HEK293T (cell line): ENCODE results near the gene NSF.
"Not testable (repeated sequence)": the region's sequence is repeated elsewhere in the genome, so short reads cannot be mapped to it uniquely, and the experiment has no call there.

Experiments
- CTCF ChIA-PET: fragments of 350-600 bp; formaldehyde crosslinking; extraction: SDS; loops from one replicate; lab custom pipeline; 2021; ENCODE audit warnings: antibody characterized with exemption, inconsistent platforms; lab: Yijun Ruan, JAX
- POLR2A ChIA-PET: fragments of 350-600 bp; formaldehyde crosslinking; extraction: SDS; loops from one replicate; lab custom pipeline; 2020; ENCODE audit warnings: antibody characterized with exemption, inconsistent platforms; lab: Yijun Ruan, JAX
- DNase-seq: peaks from one replicate; pipeline ENCODE4 v3.0.0; 2012; ENCODE audit warnings: mixed read lengths; ENCODE audit errors: extremely low spot score
- ARNT ChIP-seq: fragments of 450-650 bp; IDR thresholded peaks from 2 replicates; pipeline ENCODE4 v1.6.1; 2017; ENCODE audit warnings: mild to moderate bottlenecking
- BHLHE40 ChIP-seq: fragments of 450-650 bp; IDR thresholded peaks from 2 replicates; pipeline ENCODE4 v1.6.1; 2016; ENCODE audit warnings: mild to moderate bottlenecking, moderate library complexity, borderline replicate concordance
- CTBP1 ChIP-seq: fragments of 450-650 bp; IDR thresholded peaks from 2 replicates; pipeline ENCODE4 v1.6.1; 2016; ENCODE audit warnings: borderline replicate concordance
- ELF4 ChIP-seq: fragments of 450-650 bp; IDR thresholded peaks from 2 replicates; pipeline ENCODE4 v1.6.1; 2017; ENCODE audit warnings: antibody characterized with exemption
- FOXA1 ChIP-seq: fragments of 450-650 bp; IDR thresholded peaks from 2 replicates; pipeline ENCODE4 v1.6.1; 2016; ENCODE audit warnings: mild to moderate bottlenecking
- FOXK2 ChIP-seq: fragments of 450-650 bp; IDR thresholded peaks from 2 replicates; pipeline ENCODE4 v1.6.1; 2016; ENCODE audit warnings: mild to moderate bottlenecking
- FOXM1 ChIP-seq: fragments of 450-650 bp; IDR thresholded peaks from 2 replicates; pipeline ENCODE4 v1.6.1; 2017; ENCODE audit warnings: mild to moderate bottlenecking, borderline replicate concordance
- HDGF ChIP-seq: fragments of 450-650 bp; IDR thresholded peaks from 2 replicates; pipeline ENCODE4 v1.6.1; 2017; ENCODE audit warnings: antibody characterized with exemption, borderline replicate concordance
- L3MBTL2 ChIP-seq: fragments of 450-650 bp; conservative IDR thresholded peaks from 2 replicates; pipeline ENCODE4 v1.6.1; 2016; ENCODE audit warnings: mild to moderate bottlenecking
- LEF1 ChIP-seq: fragments of 450-650 bp; IDR thresholded peaks from 2 replicates; pipeline ENCODE4 v1.6.1; 2017; ENCODE audit warnings: mild to moderate bottlenecking, borderline replicate concordance
- NFRKB ChIP-seq: fragments of 450-650 bp; IDR thresholded peaks from 2 replicates; pipeline ENCODE4 v1.6.1; 2016; ENCODE audit warnings: mild to moderate bottlenecking, moderate library complexity
- SP1 ChIP-seq: fragments of 450-650 bp; IDR thresholded peaks from 2 replicates; pipeline ENCODE4 v1.6.1; 2017
- SUZ12 ChIP-seq: fragments of 450-650 bp; IDR thresholded peaks from 2 replicates; pipeline ENCODE4 v1.6.1; 2016; ENCODE audit warnings: mild to moderate bottlenecking
- TARDBP ChIP-seq: fragments of 450-650 bp; IDR thresholded peaks from 2 replicates; pipeline ENCODE4 v1.6.1; 2016
- ZNF384 ChIP-seq: fragments of 450-650 bp; IDR thresholded peaks from 2 replicates; pipeline ENCODE4 v1.6.1; 2016
- TF ChIP-seq, protein P1 (sequence below): fragments of 450-650 bp; IDR thresholded peaks from 2 replicates; pipeline ENCODE4 v1.6.1; 2016

The NSF gene

DNA sequence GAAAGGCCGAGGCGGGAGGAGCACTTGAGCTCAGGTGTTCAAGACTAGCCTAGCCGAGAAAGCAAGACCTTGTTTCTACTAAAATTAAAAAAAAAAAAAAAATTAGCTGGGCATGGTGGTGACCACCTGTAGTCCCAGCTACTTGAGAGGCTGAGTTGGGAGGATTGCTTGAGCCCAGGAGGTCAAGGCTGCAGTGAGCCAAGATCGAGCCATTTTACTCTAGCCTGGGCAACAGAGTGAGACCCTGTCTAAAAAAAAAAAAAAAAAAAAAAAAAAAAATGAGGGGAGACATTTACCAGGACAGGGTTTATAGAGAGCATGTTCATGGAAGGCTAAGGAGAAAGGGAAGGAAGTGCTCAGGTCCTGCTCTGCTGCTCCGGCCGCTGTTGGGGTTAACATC lies 202.6 kb downstream of the NSF start:
- DNase-seq, POLR2A ChIA-PET, CTCF ChIA-PET: not testable (repeated sequence)
- 0 out of 2 replicates have a peak, but pooled peaks have one; percentile 19 for TF ChIP-seq ZNF384

DNA sequence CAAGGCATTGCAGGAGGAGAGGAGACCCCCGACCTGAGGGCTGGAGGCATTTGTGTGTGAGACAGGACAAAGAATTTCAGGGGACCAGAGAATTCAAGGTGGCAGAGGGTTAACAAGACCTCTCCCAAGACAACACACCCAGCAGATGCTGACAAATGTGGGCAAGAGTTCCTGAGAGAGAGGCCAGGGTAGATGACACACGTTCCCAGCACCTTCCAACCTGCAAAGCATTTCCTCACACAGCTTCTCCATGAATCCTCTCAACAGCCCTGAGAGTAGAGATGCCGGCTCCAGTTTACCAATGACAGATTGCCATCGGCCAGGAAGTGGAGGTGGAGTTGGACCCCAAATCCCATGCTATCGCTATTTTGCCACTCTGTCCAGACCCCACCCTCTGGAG lies 203.1 kb downstream of the NSF start:
- DNase-seq, result no peak
- TF ChIP-seq ARNT, result no peak
- no peak for TF ChIP-seq ELF4
- no peak for TF ChIP-seq TARDBP
- TF ChIP-seq CTBP1, result no peak
- ChIA-PET CTCF (no interaction called here), POLR2A (no interaction called here)

DNA sequence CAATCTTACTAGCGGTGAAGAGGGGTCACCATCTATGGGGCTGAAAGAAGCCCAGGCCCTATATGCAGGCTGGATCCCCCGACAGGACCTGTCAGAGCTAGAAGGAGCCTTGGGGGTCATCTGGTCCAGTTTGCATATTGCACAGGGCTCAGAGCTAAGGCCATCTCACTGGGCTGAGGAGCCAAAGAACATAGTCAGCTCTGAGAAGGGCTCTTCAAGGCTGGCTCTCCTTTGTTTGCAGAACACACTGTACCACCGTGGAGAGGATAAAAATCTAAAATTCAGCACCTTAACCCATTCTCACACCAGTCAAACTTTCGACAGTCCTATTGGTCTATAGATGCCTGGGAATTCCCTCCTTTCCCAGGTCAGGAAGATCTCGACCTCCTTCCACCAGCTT lies 203.8 kb downstream of the NSF start:
- ChIA-PET CTCF (no interaction called here), POLR2A (no interaction called here)
- DNase-seq, result no peak
- TF ChIP-seq L3MBTL2 (no peak), FOXA1 (no peak), NFRKB (no peak), FOXK2 (no peak), CTBP1 (no peak), ELF4 (no peak)

DNA sequence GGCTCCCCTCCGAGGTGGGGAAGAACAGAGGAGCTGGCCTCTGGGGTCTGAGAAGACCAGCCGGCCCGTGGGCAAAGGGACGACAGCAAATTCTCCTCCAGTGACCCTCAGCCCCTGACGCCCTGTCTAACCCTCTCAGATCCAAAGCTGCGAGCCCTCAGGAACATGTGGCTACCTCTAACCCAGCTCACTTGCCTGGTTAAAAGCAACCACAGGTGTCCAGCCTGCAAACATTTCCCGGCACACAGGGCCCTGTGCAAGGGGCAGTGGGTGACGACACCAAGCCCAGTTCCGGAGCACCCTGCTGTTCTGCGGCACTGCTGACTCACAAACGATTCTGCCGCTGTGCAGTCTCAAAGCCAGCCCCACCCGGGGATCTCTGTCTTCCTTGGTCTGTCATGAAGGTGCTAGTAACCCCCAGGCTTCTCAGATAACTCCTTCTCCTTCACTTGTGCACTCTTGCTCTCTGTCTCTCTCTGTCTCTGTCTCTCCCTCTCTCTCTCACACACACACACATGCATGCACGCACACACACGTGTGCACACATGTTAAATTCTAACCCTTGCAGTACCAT lies 205.0 kb downstream of the NSF start:
- ChIA-PET POLR2A (interaction anchor here (1.0 kb wide), 1 partner anchor 11 kb away, joined by 3 read pairs; no protein-coding TSS in a partner anchor), CTCF (interaction anchor here (0.6 kb wide), 1 partner anchor 47 kb away, joined by 3 read pairs; no protein-coding TSS in a partner anchor)
- TF ChIP-seq FOXK2, result no peak
- no peak for TF ChIP-seq ARNT
- no peak for TF ChIP-seq LEF1
- no peak for DNase-seq

DNA sequence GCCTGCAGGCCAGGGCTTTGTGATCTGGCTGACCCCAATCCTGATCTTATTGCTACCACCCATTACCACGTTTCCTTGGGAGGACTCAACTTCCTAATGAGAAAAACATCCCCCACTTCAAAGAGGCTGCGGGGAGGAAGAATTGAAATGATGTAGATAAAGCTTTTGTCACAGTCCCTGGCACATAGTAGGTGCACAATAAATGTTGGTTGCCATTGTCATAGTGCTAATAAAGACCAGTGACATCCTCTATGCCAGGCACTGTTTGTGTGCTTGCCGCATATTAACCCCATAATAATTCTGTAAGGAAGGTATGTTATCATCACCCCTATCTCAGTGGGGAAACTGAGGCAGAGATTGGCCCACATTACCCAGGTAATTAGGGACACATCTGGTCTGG lies 205.6 kb downstream of the NSF start:
- CTCF ChIA-PET, result interaction anchor here (0.6 kb wide), 1 partner anchor 47 kb away, joined by 3 read pairs; no protein-coding TSS in a partner anchor
- DNase-seq, result no peak
- POLR2A ChIA-PET, result no interaction called here
- TF ChIP-seq FOXA1 (no peak), L3MBTL2 (no peak), ELF4 (no peak), LEF1 (no peak), FOXM1 (no peak), HDGF (no peak)

DNA sequence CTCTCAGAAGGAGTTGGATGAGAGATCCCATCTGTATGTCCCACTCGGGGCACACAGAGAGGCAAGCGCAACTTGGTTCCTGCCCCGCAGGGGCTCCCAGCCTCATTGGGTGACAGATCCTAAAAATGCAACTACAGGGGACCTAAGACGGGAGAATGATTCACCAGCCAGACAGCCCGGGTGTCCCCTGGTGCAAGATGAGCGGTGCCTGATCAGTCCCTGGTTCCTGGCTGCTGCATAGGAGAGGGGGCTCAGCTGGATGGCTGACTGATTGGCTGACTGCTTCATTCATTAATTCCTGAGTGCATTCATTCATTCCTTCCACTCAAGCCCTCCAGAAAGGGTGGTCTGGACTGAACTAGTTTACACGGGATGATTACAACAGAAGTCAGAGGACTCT lies 206.1 kb downstream of the NSF start:
- POLR2A ChIA-PET, result no interaction called here
- TF ChIP-seq ARNT (no peak), TARDBP (no peak), FOXK2 (no peak), ZNF384 (no peak), FOXM1 (no peak), SP1 (no peak), SUZ12 (no peak), CTBP1 (no peak), LEF1 (no peak), L3MBTL2 (no peak), FOXA1 (no peak), BHLHE40 (no peak), HDGF (no peak), ELF4 (no peak), NFRKB (no peak)
- TF ChIP-seq, protein P1, sequence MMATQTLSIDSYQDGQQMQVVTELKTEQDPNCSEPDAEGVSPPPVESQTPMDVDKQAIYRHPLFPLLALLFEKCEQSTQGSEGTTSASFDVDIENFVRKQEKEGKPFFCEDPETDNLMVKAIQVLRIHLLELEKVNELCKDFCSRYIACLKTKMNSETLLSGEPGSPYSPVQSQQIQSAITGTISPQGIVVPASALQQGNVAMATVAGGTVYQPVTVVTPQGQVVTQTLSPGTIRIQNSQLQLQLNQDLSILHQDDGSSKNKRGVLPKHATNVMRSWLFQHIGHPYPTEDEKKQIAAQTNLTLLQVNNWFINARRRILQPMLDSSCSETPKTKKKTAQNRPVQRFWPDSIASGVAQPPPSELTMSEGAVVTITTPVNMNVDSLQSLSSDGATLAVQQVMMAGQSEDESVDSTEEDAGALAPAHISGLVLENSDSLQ, result no peak
- no peak for DNase-seq
- CTCF ChIA-PET, result interaction anchor here (0.6 kb wide), 1 partner anchor 46 kb away, joined by 3 read pairs; no protein-coding TSS in a partner anchor

DNA sequence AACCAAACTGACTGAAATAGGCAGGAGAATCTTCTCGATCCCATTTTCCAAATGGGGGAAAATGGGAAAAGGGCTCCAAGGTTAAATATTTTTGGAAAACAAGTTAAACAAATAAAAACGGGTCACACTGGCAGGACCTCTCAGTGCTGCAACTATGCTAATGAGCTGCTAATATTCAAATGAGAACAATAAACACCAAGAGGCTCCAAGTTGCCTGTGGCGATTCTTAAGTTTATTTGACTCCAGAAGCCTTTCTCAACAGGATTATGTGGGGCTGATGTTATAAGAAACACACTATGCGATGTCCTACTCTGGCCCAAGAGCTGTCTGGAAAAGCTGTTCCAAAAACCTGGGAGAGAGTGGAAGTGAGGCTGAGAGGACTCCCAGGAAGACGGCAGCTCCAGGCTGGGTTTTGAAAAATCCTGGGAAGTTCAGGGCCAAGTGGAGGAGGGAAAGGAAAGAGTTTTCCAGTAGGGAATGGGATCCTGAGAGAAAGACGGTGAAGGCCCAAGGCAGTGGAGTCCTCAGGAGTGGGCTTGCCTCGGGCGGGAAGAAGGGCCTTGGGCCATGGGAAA lies 206.6 kb downstream of the NSF start:
- ChIA-PET CTCF (interaction anchor here (1.0 kb wide), 1 partner anchor 13 kb away, joined by 3 read pairs; no protein-coding TSS in a partner anchor), POLR2A (interaction anchor here (0.9 kb wide), 1 partner anchor 17 kb away, joined by 3 read pairs; no protein-coding TSS in a partner anchor)
- TF ChIP-seq SP1, result no peak
- TF ChIP-seq BHLHE40, result no peak
- no peak for TF ChIP-seq CTBP1
- TF ChIP-seq SUZ12, result no peak
- TF ChIP-seq ARNT, result no peak
- no peak for TF ChIP-seq FOXM1
- no peak for TF ChIP-seq L3MBTL2
- TF ChIP-seq TARDBP, result no peak
- no peak for TF ChIP-seq NFRKB
- TF ChIP-seq, protein P1, result no peak
- no peak for TF ChIP-seq ZNF384
- no peak for TF ChIP-seq HDGF
- no peak for TF ChIP-seq LEF1
- no peak for TF ChIP-seq FOXA1
- TF ChIP-seq FOXK2, result no peak
- DNase-seq, result no peak
